WTC11 (cell line): ENCODE data around the gene SFMBT1.

Experiments
- CREM ChIP-seq: sonication (generic); formaldehyde crosslinking; IDR thresholded peaks from 2 replicates; pipeline ENCODE4 v1.8.1; 2022; ENCODE audit warnings: mild to moderate bottlenecking, missing genetic modification reagents, moderate library complexity
- FOXK1 ChIP-seq: sonication (generic); formaldehyde crosslinking; IDR thresholded peaks from 2 replicates; pipeline ENCODE4 v1.8.0; 2022; ENCODE audit warnings: mild to moderate bottlenecking, moderate library complexity, missing genetic modification reagents
- IRF2 ChIP-seq: sonication (generic); formaldehyde crosslinking; IDR thresholded peaks from 2 replicates; pipeline ENCODE4 v1.8.0; 2022; ENCODE audit warnings: low read depth, missing genetic modification reagents, borderline replicate concordance
- SP1 ChIP-seq: sonication (generic); formaldehyde crosslinking; conservative IDR thresholded peaks from 2 replicates; pipeline ENCODE4 v1.8.1; 2022; ENCODE audit warnings: missing genetic modification reagents
- TF ChIP-seq, protein P1 (sequence below): fragments of 200-600 bp; IDR thresholded peaks from 2 replicates; pipeline ENCODE4 v1.8.0; 2022; ENCODE audit warnings: antibody characterized with exemption

DNA sequence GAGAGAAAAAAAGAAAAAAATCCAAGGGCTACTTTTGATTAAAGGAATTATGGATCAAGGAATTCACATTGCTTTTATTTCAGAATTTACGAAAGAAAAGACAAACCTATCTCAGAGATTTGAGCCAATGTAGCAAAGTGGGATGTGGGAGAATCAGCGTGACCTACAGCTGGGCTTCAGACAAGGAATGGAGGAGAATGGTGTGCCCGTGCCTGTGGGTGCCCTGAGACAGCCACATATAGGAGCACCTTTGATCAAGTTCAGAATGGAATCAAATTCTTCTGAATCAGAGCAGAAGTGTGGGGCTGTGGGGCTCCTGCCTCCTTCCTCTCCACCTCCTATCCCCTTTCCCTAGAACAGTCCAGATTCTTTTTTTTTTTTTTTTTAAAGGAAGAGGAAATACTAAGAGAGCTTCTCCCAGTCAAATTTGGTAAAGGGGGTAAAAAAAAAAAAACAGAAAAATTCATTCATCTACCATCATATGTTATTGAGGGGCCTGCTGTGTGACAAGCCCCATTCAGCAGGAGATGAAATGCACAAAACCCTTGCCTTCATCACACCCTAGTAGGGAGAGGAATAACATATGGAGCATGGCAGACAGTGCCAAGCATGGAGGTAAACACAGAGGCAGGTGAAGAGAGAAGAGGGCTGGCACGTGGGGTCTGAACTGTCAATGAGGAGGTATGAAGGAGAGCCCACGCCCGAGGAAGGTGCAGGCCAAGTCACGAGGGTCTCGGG lies 186.0 kb downstream of the SFMBT1 start:
- TF ChIP-seq CREM (CRISPR knock-in tag) (no peak), FOXK1 (CRISPR knock-in tag) (no peak), IRF2 (CRISPR knock-in tag) (no peak), SP1 (CRISPR knock-in tag) (no peak)
- TF ChIP-seq, protein P1, sequence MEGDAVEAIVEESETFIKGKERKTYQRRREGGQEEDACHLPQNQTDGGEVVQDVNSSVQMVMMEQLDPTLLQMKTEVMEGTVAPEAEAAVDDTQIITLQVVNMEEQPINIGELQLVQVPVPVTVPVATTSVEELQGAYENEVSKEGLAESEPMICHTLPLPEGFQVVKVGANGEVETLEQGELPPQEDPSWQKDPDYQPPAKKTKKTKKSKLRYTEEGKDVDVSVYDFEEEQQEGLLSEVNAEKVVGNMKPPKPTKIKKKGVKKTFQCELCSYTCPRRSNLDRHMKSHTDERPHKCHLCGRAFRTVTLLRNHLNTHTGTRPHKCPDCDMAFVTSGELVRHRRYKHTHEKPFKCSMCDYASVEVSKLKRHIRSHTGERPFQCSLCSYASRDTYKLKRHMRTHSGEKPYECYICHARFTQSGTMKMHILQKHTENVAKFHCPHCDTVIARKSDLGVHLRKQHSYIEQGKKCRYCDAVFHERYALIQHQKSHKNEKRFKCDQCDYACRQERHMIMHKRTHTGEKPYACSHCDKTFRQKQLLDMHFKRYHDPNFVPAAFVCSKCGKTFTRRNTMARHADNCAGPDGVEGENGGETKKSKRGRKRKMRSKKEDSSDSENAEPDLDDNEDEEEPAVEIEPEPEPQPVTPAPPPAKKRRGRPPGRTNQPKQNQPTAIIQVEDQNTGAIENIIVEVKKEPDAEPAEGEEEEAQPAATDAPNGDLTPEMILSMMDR = no peak
